DOHH2 (cell line): ENCODE data around the gene SELENOW.

Experiments used
- H3F3A ChIP-seq: fragments of 200-600 bp; sonication (generic), shearing (Covaris generic); 2 replicates; pipeline ENCODE4 v1.6.0; 2016; ENCODE audit warnings: antibody characterized with exemption, mild to moderate bottlenecking; ENCODE audit not compliant: control insufficient read depth, insufficient read depth
- H3K27ac ChIP-seq: fragments of 200-600 bp; sonication (generic); 2 replicates; pipeline ENCODE4 v1.5.1; 2014; ENCODE audit warnings: low read depth, mild to moderate bottlenecking, low read length, moderate library complexity
- H3K27me3 ChIP-seq: fragments of 200-600 bp; sonication (generic); 2 replicates; pipeline ENCODE4 v1.6.1; 2014; ENCODE audit warnings: mild to moderate bottlenecking, low read length, mixed read lengths; ENCODE audit not compliant: control insufficient read depth
- H3K36me3 ChIP-seq: fragments of 200-600 bp; sonication (generic); 2 replicates; pipeline ENCODE4 v1.6.1; 2014; ENCODE audit warnings: mild to moderate bottlenecking, low read length, moderate library complexity, mixed read lengths; ENCODE audit not compliant: control insufficient read depth
- H3K4me1 ChIP-seq: fragments of 200-600 bp; sonication (generic); 2 replicates; pipeline ENCODE4 v1.6.1; 2014; ENCODE audit warnings: mild to moderate bottlenecking, low read length, mixed read lengths; ENCODE audit not compliant: control insufficient read depth
- H3K4me2 ChIP-seq: fragments of 200-600 bp; sonication (generic); 2 replicates; pipeline ENCODE4 v1.6.0; 2014; ENCODE audit warnings: mild to moderate bottlenecking, low read length, moderate library complexity
- H3K4me3 ChIP-seq: fragments of 200-600 bp; sonication (generic); 2 replicates; pipeline ENCODE4 v1.5.1; 2014; ENCODE audit warnings: mild to moderate bottlenecking, low read length, mixed read lengths
- H3K79me2 ChIP-seq: fragments of 200-600 bp; sonication (generic); 2 replicates; pipeline ENCODE4 v1.6.1; 2014; ENCODE audit warnings: mild to moderate bottlenecking, low read length, mixed read lengths; ENCODE audit not compliant: control insufficient read depth
- H3K9me2 ChIP-seq: fragments of 200-600 bp; sonication (generic); replicated peaks from 2 replicates; pipeline ENCODE4 v1.6.1; 2014; ENCODE audit warnings: mild to moderate bottlenecking, low read length, mixed read lengths; ENCODE audit not compliant: control insufficient read depth
- H3K9me3 ChIP-seq: fragments of 200-600 bp; sonication (generic); 2 replicates; pipeline ENCODE4 v1.6.1; 2014; ENCODE audit warnings: antibody characterized with exemption, low read length, mixed read lengths; ENCODE audit not compliant: control insufficient read depth, insufficient read depth
- H4K20me1 ChIP-seq: fragments of 200-600 bp; sonication (generic); 2 replicates; pipeline ENCODE4 v1.6.0; 2014; ENCODE audit warnings: low read depth, mild to moderate bottlenecking, antibody characterized with exemption, low read length, moderate library complexity; ENCODE audit not compliant: control insufficient read depth, insufficient read depth
- EZH2phosphoT487 ChIP-seq: fragments of 200-600 bp; sonication (generic); IDR thresholded peaks from 2 replicates; pipeline ENCODE4 v1.6.1; 2017; ENCODE audit warnings: borderline replicate concordance, mild to moderate bottlenecking, antibody characterized with exemption, low read length, moderate library complexity, mixed read lengths
- TF ChIP-seq, protein P1 (sequence below): fragments of 200-600 bp; sonication (generic); IDR thresholded peaks from one replicate; pipeline ENCODE4 v1.5.1; 2014; ENCODE audit warnings: antibody characterized with exemption, mild to moderate bottlenecking, low read depth, low read length; ENCODE audit not compliant: poor library complexity, severe bottlenecking

The SELENOW gene

DNA sequence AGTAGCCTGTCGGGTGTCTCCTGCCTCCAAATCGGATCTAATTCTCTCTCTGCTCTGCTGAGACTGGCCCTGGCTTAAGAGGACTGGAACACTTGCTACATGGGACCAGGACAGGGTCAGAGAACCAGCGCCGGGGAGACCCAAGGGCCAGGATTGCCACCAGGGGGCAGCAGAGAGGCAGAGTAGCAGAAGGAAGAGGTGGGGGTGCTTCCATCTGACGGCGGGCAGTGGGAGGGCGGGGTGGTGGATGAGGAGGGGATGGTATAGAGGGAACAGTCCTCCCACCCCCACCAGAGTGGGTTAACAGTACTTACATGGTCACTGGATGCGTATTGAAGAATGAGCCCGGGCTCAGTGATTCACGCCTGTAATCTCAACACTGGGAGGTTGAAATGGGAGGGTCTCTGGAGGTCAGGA, 11.9 kb downstream of the SELENOW start:
- H3K4me3 ChIP-seq, result no peak overlapping the region
- H3K27me3 ChIP-seq, result no peaks in the 10 kb centered on the region
- H3K4me2 ChIP-seq, result no peak overlapping the region
- H3K27ac ChIP-seq, result no peak overlapping the region
- H3K9me3 ChIP-seq, result no peaks in the 10 kb centered on the region
- TF ChIP-seq, protein P1, sequence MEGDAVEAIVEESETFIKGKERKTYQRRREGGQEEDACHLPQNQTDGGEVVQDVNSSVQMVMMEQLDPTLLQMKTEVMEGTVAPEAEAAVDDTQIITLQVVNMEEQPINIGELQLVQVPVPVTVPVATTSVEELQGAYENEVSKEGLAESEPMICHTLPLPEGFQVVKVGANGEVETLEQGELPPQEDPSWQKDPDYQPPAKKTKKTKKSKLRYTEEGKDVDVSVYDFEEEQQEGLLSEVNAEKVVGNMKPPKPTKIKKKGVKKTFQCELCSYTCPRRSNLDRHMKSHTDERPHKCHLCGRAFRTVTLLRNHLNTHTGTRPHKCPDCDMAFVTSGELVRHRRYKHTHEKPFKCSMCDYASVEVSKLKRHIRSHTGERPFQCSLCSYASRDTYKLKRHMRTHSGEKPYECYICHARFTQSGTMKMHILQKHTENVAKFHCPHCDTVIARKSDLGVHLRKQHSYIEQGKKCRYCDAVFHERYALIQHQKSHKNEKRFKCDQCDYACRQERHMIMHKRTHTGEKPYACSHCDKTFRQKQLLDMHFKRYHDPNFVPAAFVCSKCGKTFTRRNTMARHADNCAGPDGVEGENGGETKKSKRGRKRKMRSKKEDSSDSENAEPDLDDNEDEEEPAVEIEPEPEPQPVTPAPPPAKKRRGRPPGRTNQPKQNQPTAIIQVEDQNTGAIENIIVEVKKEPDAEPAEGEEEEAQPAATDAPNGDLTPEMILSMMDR, result peak; percentile 95
- TF ChIP-seq EZH2phosphoT487, result no peak
- H3K9me2 ChIP-seq, result no peaks in the 10 kb centered on the region
- no peaks in the 10 kb centered on the region for H3F3A ChIP-seq
- H3K79me2 ChIP-seq, result no peaks in the 10 kb centered on the region
- H3K36me3 ChIP-seq, result no peaks in the 10 kb centered on the region
- no peaks in the 10 kb centered on the region for H3K4me1 ChIP-seq
- no peaks in the 10 kb centered on the region for H4K20me1 ChIP-seq

DNA sequence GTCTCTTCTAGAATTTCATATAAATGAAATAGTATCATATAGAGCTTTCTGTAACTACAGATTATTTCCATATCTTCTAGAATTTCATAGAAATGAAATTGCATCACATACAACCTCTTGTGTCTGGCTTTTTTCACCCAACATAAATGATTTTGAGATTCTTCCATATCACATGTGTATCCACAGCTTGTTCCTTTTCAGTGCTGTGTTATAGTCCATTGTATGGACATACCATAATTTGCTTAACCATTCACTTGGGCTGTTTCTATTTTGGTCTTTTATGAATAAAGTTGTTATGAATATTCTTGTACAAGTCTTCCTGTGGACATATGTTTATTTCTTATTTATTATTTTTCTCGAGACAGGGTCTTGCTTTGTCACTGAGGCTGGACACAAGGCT, 14.1 kb downstream of the SELENOW start:
- H3K27ac ChIP-seq, result no peak overlapping the region
- no peaks in the 10 kb centered on the region for H3K79me2 ChIP-seq
- H3K27me3 ChIP-seq, result no peaks in the 10 kb centered on the region
- TF ChIP-seq, protein P1, result no peak
- TF ChIP-seq EZH2phosphoT487, result no peak
- H3K36me3 ChIP-seq, result no peaks in the 10 kb centered on the region
- H4K20me1 ChIP-seq, result no peaks in the 10 kb centered on the region
- H3K4me2 ChIP-seq, result no peak overlapping the region
- no peaks in the 10 kb centered on the region for H3K9me2 ChIP-seq
- no peaks in the 10 kb centered on the region for H3K4me1 ChIP-seq
- no peaks in the 10 kb centered on the region for H3K9me3 ChIP-seq
- H3K4me3 ChIP-seq, result no peak overlapping the region
- H3F3A ChIP-seq, result no peaks in the 10 kb centered on the region

DNA sequence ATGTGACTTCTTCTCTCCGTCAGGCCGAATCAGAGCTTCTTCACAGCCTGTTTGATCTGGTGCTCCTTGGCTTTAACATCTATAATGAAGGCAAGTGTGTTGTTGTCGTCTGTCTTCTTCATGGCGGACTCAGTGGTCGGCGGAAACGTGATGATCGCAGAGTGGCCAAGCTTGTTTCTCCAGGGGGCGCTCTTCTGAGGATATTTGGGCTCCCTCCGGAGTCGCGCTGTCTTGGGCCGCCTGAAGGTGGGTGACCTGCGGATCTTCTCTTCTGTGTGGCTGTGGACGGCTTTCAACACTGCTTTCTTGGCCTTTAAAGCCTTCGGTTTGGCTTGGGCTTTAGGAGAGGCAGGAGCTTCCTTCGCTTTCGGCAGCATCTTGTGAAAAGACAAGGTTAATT, 16.0 kb downstream of the SELENOW start:
- Histone ChIP-seq H3K27me3 (no peaks in the 10 kb centered on the region), H3K4me3 (no peak overlapping the region), H3K36me3 (no peaks in the 10 kb centered on the region), H3K4me2 (no peak overlapping the region), H4K20me1 (no peaks in the 10 kb centered on the region), H3K27ac (no peak overlapping the region), H3K4me1 (no peaks in the 10 kb centered on the region), H3K9me3 (no peaks in the 10 kb centered on the region), H3K79me2 (no peaks in the 10 kb centered on the region), H3F3A (no peaks in the 10 kb centered on the region), H3K9me2 (no peaks in the 10 kb centered on the region)
- TF ChIP-seq, protein P1, result peak; percentile 37
- no peak for TF ChIP-seq EZH2phosphoT487

DNA sequence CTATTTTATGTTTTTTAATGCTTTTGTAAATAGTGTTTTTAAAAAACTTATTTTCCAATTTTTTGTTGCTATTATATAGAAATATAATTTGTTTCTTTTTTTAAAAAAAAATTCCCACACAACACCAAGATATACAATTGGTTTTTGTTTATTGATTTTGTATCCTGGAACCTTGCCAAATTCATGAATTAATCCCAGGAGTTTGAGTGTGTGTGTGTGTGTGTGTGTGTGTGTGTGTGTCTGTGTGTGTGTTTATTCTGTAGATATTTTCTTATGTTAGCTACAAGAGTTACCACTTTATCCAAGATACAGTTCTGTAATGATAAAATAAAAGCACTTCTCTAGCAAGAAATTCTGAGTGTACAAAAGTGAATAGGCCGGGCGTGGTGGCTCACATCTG, 18.3 kb downstream of the SELENOW start:
- no peak overlapping the region for H3K4me3 ChIP-seq
- no peaks in the 10 kb centered on the region for H3K9me2 ChIP-seq
- no peaks in the 10 kb centered on the region for H3K9me3 ChIP-seq
- no peaks in the 10 kb centered on the region for H3F3A ChIP-seq
- TF ChIP-seq, protein P1, result no peak
- no peak for TF ChIP-seq EZH2phosphoT487
- H3K27me3 ChIP-seq, result no peaks in the 10 kb centered on the region
- H3K27ac ChIP-seq, result no peak overlapping the region
- H3K4me2 ChIP-seq, result no peak overlapping the region
- no peaks in the 10 kb centered on the region for H4K20me1 ChIP-seq
- no peaks in the 10 kb centered on the region for H3K4me1 ChIP-seq
- H3K79me2 ChIP-seq, result no peaks in the 10 kb centered on the region
- no peaks in the 10 kb centered on the region for H3K36me3 ChIP-seq
